ENCODE results near the gene PTPRT. TPM values are rescaled to one million over a fixed set of nuclear protein-coding genes. Genes with fewer than 3 reads are reported as not detected.

Gene PTPRT
- polyA plus RNA-seq, 1 of the 3 experiments (the other 2 are of a cell fraction) = not detected

DNA sequence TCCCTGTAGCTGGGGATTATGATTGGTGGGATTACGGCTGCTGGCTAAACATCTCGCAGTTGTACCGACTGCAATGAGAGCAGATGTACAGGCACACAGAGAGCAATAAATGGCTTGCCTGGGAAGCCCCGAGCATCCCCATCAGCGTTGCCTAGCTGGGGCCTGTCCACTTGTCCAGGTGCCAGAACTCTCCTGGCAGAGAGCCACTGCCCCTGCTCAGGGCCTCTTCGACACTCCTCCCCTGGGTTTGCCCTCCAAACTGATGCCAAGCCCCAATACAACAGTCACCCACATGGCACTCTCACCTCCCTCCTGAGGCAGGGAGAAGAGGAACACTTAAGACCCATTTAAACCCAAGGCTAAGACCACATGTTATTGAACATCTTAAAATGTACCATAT, 715.1 kb downstream of the PTPRT start (continued):
- TF ChIP-seq SMC3 (IDR thresholded peaks at IDR 0.05; ENCODE audit: low read depth, low read length) = no peak

DNA sequence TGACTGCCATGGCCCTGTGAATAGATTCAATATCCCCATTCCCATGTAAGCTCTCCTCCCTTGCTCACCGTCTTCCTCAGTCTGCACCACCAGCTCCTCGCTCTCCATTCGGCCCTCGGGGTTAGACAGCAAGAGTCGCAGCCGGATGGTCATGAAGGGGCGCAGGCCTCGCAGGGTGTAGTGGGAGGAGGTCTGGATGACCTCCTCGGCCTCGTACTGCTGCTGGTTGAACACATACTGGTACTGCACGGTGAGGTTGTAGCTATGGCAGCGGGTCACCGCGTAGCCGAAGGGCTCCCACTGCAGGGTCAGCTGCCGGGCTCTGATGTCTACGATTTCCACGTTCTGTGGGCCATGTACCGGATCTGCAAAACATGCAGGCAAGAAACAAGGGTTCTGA, 717.5 kb downstream of the PTPRT start:
- CTCF ChIA-PET = no interaction called here
- Histone ChIP-seq H3K27ac (ENCODE audit: low read depth in 2 of 2, low read length in 1 of 2) (no peak overlapping the region), H3K79me2 (ENCODE audit: insufficient read depth) (no peaks in the 10 kb centered on the region), H2AFZ (ENCODE audit: low read depth) (no peak overlapping the region), H3K9me3 (no peaks in the 10 kb centered on the region), H3K4me1 (ENCODE audit: control insufficient read depth in 1 of 2, insufficient read depth in 2 of 2, low read depth in 1 of 2, low read length in 1 of 2) (peaks cover 0 to 3% of the 10 kb centered on the region in 2 experiments; a peak in 1 of 4 replicates), H4K20me1 (ENCODE audit: insufficient read depth) (no peaks in the 10 kb centered on the region), H3K4me2 (no peak overlapping the region), H3F3A (replicated peaks; ENCODE audit: insufficient read depth) (no peaks in the 10 kb centered on the region), H3K4me3 (ENCODE audit: low read depth in 2 of 2, low read length in 1 of 2) (no peak overlapping the region), H3K27me3 (ENCODE audit: insufficient read depth) (no peaks in the 10 kb centered on the region), H3K9ac (no peak overlapping the region), H3K9me2 (no peaks in the 10 kb centered on the region), H3K36me3 (replicated peaks in 1 of 2; ENCODE audit: control insufficient read depth in 1 of 2, insufficient read depth in 2 of 2, low read length in 1 of 2) (no peaks in the 10 kb centered on the region)
- WGBS (ENCODE audit: low lambda C conversion rate) = 48% methylated on average over 11 of the region's 19 CpGs
- POLR2A ChIA-PET = no interaction called here
- DNase-seq = no peak
- TF ChIP-seq TAF1 (IDR thresholded peaks at IDR 0.05; ENCODE audit: borderline replicate concordance, low read depth, low read length) (no peak), ELF1 (IDR thresholded peaks at IDR 0.05) (no peak), TEAD4 (IDR thresholded peaks at IDR 0.05; ENCODE audit: borderline replicate concordance, insufficient read depth) (no peak), RFX5 (IDR thresholded peaks at IDR 0.05; ENCODE audit: low read length) (no peak), JUND (IDR thresholded peaks at IDR 0.05) (no peak), NFIC (IDR thresholded peaks at IDR 0.05; ENCODE audit: borderline replicate concordance) (no peak), FOSL2 (IDR thresholded peaks at IDR 0.05; ENCODE audit: borderline replicate concordance, low read depth) (no peak), POLR2AphosphoS5 (IDR thresholded peaks at IDR 0.05; ENCODE audit: low read depth, low read length) (no peak)
- TF ChIP-seq, protein P1, sequence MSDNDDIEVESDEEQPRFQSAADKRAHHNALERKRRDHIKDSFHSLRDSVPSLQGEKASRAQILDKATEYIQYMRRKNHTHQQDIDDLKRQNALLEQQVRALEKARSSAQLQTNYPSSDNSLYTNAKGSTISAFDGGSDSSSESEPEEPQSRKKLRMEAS (IDR thresholded peaks at IDR 0.05; ENCODE audit: low read depth) = no peak
- TF ChIP-seq, protein P2, sequence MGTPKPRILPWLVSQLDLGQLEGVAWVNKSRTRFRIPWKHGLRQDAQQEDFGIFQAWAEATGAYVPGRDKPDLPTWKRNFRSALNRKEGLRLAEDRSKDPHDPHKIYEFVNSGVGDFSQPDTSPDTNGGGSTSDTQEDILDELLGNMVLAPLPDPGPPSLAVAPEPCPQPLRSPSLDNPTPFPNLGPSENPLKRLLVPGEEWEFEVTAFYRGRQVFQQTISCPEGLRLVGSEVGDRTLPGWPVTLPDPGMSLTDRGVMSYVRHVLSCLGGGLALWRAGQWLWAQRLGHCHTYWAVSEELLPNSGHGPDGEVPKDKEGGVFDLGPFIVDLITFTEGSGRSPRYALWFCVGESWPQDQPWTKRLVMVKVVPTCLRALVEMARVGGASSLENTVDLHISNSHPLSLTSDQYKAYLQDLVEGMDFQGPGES (IDR thresholded peaks at IDR 0.05; ENCODE audit: low read depth, low read length) = no peak

DNA sequence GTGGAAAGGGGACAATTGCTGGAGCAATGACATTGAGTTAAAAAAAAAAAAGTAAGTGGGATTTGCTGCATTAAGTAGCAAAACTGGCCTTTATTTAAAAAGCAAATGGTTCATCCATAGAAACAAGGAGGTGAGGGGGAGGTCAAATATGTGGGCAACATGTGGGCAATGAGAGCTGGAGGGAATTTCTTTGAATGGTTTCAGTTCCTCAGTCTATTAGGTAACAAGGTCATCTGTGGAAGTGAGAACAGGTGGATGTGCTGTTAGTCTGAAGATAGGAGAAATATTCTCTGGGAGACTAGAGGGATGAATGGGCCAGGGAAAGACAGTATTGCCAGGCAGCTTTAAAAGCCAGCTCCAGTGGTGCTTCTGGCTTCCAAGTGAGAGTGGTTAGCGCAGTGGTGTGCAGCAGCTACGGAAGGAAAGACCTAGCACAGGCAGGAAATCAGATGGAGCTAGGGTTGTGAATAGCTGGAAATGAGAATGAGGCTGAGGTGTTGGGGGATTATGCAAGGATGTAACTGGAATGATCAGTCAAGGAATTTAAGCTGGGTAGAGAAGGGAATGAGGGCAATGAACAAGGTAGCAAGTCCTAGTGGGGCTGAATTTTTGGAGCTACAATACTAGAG, 727.6 kb downstream of the PTPRT start:
- Histone ChIP-seq H3K9me3 (no peaks in the 10 kb centered on the region), H3K79me2 (ENCODE audit: insufficient read depth) (no peaks in the 10 kb centered on the region), H3K36me3 (replicated peaks in 1 of 2; ENCODE audit: control insufficient read depth in 1 of 2, insufficient read depth in 2 of 2, low read length in 1 of 2) (no peaks in the 10 kb centered on the region), H2AFZ (ENCODE audit: low read depth) (no peak overlapping the region), H3K9ac (no peak overlapping the region), H3K27me3 (ENCODE audit: insufficient read depth) (no peaks in the 10 kb centered on the region), H3K4me1 (ENCODE audit: control insufficient read depth in 1 of 2, insufficient read depth in 2 of 2, low read depth in 1 of 2, low read length in 1 of 2) (no peaks in the 10 kb centered on the region), H3K4me2 (no peak overlapping the region), H4K20me1 (ENCODE audit: insufficient read depth) (no peaks in the 10 kb centered on the region), H3K4me3 (ENCODE audit: low read depth in 2 of 2, low read length in 1 of 2) (no peak overlapping the region), H3F3A (replicated peaks; ENCODE audit: insufficient read depth) (no peaks in the 10 kb centered on the region), H3K27ac (ENCODE audit: low read depth in 2 of 2, low read length in 1 of 2) (no peak overlapping the region), H3K9me2 (no peaks in the 10 kb centered on the region)
- TF ChIP-seq FOXJ3 (CRISPR knock-in tag; IDR thresholded peaks at IDR 0.05) (no peak), ELF1 (IDR thresholded peaks at IDR 0.05) (no peak), YY1 (IDR thresholded peaks at IDR 0.05; ENCODE audit: low read depth) (no peak), FOXM1 (IDR thresholded peaks at IDR 0.05; ENCODE audit: low read depth) (no peak)
- TF ChIP-seq, protein P3, sequence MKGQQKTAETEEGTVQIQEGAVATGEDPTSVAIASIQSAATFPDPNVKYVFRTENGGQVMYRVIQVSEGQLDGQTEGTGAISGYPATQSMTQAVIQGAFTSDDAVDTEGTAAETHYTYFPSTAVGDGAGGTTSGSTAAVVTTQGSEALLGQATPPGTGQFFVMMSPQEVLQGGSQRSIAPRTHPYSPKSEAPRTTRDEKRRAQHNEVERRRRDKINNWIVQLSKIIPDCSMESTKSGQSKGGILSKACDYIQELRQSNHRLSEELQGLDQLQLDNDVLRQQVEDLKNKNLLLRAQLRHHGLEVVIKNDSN (IDR thresholded peaks at IDR 0.05; ENCODE audit: borderline replicate concordance, low read depth) = no peak
- POLR2A ChIA-PET = no interaction called here
- no peak for DNase-seq
- 20% methylated on average over 2 of the region's 2 CpGs for WGBS (ENCODE audit: low lambda C conversion rate)
- CTCF ChIA-PET = interaction anchor here (1.0 kb wide), 1 partner anchor 507 kb away, joined by 3 read pairs; no protein-coding TSS in a partner anchor

Measured in SK-N-SH (cell line).